ENCODE measurements around the gene OGDHL.
"Not testable (repeated sequence)": the region's sequence is repeated elsewhere in the genome, so short reads cannot be mapped to it uniquely, and the experiment has no call there.

Gene OGDHL

DNA sequence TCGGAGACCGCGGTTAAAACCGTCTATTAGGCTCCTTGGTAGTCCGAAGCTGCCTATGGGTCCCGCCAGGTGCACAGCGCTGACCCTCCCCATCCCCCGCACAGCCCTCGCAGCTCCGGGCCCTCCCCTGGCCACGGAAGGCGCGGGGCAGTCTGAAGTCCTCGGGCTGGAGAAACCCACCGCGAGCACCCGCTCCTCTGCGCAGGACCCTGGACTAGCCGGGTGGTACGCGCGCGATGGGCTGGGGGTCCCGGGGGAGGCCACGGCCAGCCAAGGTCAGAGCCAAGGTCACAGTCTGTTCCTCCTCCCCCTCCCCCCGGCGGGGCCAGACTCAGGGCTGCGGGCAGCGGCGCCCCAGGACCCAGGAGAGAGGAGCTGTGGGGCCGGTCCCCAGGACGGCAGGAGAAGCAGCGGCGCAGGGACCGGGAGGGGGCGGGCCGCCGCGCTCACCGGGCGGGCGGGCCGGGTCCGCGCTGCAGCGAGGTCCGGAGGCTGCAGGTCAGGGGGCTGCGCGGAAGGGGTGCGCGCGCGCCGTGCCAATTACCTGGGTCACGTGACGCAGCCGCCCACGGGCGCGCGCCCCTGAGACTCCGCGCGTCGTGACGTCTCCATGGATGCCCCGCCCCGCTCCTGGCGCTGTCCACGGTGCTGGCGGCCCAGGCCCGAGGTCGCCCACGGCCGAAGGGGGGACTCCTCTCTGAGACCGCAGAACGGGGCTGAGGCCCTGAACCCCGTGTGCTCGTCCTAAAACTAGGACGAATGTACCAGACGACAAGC is at the start of gene OGDHL:
TSS of gene OGDHL (minus strand) at position 535 of the 777 bp plus-strand sequence. CDS start 3,731 bp downstream, outside the sequence.
- DNase-seq: peak; percentile 10

DNA sequence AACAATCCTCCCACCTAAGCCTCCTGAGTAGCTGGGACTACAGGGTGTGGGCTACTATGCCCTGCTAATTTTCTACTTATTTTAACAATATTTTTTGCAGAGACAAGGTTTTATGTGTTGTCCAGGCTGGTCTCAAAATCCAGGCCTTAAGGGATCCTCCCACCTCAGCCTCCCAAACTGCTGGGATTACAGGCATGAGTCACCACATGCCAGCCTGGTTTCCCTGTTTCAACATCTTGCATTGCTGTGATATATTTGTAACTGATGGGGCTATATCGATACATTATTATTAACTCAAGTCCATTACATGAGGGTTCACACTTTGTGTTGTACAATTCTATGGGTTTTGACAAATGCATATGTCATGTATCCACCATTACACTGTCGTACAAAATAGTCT is 41.9 kb upstream of the OGDHL start:
- no peak for DNase-seq

DNA sequence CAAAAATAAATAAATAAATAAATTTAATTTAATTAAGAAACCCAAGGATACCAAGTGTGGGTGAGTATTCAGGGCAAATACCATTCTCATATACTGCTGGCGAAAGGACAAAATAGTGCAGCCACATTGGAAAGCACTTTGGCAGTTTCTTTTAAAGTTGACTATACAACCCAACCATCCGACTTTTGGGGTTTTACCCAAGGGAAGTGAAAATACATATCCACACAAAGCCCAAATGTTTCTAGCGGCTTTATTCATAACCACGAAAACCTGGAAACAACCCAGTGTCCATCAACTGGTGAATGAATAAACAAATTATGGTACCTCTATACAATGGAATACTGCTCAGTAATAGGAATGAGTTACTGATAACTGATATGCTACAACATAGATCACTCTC is 36.2 kb upstream of the OGDHL start:
- no peak for DNase-seq

DNA sequence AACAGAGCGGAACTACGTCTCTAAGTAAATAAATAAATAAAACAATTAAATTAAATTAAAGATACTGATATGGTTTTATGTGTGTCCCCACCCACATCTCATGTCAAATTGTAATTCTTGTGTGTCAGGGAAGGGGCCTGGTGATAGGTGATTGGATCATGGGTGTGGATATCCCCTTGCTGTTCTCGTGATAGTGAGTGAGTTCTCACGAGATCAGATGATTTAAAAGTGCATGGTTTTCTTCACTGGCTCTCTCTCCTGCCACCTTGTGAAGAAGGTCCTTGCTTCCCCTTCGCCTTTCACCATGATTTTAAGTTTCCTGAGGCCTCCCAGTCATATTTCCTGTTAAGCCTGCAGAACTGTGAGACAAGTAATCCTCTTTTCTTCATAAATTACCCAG is 29.0 kb upstream of the OGDHL start:
- DNase-seq: no peak

DNA sequence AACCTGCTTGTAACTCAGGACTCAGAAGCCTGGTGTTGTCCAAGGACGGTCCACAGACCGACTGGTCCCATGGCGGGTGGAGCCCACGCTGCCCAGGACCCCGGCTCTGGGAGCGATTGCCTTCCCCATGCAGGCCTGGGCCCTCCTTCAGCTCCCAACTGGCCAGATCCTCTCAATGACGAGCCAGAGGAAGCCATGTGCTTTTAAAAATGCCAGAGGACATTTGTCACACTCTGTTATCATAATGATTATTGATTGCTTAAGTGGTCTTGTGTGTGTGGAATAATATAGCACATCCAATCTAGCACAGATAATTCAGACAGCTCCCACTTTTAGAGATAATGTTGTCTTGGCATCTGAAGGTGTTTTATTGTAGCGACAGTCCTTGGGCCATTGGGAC is 22.6 kb upstream of the OGDHL start:
- DNase-seq: no peak

DNA sequence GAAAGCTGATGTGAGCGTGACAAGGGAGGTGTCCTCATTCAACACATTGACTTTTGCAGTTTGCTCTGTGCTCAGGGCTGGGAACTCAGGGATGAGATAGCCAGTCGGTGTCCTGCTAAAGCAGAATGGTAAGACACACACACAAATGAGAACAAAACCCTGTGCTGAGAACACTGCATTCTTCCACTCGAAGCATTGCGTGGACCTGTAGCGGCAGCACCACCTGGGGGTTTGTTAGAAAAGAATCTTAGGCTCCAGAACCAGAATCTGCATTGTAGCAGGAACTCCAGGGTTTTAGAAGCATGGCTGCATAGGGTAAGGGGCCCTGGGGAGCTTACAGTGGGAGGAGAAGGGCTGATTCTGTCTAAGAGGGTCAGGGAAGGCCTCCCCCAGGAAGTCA is 21.5 kb upstream of the OGDHL start:
- no peak for DNase-seq

DNA sequence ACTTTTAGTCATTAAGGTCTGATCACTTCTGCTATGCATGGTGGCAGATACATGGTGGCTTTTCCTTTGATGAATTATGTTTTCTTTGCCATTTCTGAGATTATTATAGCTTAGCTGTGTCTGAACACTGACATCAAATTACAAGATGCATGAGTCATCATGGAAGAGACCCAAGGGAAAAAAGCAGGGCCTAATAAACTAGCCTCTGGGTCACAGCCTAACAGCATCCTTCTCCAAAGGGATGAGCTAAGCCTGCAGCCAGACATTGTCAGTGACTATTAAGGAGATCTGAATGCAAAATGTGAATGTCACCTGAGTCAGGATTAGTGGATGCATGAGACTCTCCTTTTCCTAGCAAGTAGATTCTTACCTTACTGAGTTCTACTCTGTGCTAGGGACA is 19.1 kb upstream of the OGDHL start:
- no peak for DNase-seq

DNA sequence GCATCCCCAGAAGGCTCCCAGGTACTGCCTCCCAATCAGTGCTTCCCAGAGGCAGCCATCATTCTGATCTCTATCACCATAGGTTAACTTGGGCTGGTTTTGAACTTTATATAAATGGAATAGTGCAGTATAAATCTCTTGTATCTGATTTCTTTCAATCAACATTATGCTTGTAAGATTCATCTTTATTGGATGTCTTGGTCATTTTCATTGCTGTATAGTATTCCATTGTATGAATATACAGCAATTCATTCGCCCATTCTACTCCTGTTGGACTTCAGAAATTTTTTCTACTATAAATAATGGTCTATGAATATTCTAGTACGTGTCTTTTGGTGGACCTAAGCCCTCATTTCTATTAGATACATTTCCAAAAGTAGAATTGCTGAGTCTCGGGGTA is 16.1 kb upstream of the OGDHL start:
- DNase-seq: no peak

DNA sequence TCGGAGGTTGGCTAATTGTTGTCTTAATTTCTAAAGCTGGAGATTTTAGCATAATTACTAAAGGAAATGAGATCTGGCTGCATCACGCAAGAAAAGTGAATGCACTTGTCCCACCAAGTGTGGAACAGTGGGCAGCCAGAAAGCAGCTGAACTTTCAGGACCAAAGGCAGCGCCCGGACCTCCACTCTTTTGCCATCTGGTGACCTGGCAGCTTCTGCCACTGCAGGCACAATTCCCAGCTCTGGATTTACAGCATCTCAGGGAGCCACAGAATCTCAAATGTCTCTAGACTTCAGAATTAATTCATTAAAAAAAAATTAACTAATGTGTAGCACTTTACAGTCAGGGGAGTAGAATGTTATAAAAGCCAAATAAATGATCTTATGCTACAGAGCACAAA is 14.7 kb upstream of the OGDHL start:
- DNase-seq: no peak

DNA sequence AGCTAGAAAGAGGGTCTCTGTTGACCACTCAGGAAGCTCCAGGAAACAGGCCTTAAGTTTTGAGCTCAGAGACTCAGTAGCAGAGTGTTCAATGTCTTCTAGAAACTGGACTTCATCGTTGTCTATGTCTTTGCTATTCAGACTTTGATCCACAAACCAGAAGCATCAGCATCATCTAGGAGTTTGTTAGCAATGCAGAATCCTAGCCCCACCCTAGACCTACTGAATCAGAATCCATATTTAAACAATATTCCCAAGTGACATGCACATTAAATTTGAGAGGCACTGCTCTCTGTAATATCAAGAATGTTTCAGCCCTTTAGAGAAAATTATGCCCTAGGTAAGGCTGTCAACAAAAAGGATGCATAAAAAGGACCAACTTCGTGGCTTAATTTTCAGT is 12.9 kb upstream of the OGDHL start:
- DNase-seq: no peak

DNA sequence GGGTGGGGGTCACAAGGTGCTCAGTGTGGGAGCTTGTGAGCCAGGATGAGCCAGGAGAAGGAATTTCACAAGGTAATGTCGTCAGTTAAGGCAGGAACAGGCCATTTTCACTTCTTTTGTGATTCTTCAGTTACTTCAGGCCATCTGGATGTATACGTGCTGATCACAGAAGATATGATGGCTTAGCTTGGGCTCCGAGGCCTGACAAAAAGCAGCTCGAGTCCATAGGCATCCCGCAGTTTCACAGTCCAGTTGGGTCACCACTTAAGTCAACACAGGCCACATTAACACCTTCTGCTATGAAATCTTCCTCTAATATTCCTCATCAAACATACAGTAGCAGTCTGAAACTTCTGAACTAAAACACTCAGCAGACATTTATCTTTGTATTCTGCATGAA is 10.8 kb upstream of the OGDHL start:
- not testable (repeated sequence) for DNase-seq

DNA sequence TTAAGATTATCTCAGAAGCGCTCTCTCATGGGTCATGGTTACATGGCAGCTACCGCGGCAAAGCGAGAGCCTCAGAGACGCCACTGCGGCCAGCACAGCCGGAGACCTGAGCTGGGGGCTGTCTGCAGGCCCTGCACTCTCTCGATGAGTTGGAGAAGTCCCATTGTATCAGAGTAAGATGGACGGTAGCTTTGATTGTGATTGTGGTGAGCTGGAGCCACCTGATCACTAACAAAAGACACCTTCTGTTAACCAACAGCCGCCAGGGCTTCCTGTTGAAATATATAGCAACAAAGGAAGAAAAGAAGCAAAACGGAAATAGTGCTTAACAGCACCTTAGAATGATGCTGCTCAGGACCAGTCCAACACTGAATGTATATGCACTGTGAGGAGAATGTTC is 8.9 kb upstream of the OGDHL start:
- not testable (repeated sequence) for DNase-seq

DNA sequence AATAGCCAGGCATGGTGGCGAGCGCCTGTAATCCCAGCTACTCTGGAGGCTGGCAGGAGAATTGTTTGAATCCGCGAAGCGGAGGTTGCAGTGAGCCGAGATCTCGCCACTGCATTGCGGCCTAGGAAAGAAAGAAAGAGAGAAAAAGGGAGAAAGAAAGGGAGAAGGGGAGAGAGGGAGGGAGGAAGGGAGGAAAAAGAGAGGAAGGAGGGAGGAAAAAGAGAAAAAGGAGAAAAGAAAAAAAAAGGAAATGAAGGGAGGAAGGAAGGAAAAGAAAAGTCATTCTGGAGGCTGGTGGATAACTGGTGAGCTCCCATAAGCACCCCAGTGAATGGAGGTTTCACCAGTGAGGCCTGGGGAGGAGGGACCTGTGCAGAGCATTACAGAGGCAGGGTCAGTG is 7.6 kb upstream of the OGDHL start:
- DNase-seq: no peak

DNA sequence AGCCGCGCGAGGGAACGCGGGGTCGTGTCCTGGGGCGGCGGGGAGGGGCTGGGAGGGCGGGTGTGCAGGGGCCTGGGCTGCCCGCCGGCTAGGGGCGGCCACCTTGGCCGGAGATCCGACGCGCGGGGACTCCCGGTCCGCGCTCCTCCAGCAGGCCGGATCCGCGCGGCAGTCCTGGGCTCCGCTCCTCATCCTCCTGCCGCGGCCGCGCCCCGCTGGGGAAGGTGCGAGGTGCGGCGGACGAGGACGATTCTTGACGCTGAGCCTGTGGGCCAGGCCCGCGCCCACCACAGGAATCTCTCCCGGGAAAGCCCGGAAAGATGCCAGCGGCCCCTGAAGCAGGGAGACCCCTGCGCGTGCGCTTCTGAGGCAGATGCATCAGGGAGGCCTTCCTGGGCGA is 6.6 kb upstream of the OGDHL start:
- DNase-seq: no peak

DNA sequence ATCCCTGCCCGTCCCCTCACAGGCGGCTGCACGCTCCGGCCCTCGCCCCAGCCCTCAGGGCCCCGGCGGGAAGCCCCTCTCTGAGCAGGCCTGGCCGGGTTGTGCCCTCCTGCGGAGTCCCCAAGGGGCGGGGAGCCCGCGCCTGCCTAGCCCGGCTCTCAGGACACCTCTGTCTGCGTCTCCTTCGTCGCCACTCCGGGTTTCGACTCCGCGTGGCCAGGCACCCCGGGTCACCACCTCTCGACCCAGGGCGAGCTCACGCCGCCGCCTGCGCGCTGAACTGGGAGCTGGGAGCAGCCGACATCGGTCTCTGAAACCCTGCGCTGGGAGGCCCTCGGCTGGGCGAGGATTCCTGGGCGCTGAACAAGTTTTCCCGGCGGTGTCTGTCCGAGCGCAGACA is 6.2 kb upstream of the OGDHL start:
- DNase-seq: no peak

DNA sequence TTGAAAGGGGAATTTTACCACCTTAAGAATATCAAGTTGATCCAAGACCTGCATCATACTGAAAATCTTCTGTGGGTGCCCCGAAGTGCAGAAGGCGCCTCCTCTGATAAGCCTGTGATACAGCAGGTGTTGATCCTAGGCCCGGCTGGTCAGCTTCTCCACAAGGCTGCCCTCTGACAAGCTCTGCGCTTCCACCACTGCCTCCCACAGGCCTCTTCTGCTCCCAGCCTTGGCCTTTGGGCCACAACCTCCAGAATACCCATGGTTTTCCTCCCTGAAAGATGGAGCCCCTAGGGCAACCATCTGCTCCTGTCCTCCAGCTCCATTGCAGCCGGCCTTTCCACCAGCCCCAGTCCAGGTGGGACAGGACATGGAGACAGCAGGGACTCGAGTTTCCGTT is 5.6 kb upstream of the OGDHL start:
- DNase-seq: no peak

DNA sequence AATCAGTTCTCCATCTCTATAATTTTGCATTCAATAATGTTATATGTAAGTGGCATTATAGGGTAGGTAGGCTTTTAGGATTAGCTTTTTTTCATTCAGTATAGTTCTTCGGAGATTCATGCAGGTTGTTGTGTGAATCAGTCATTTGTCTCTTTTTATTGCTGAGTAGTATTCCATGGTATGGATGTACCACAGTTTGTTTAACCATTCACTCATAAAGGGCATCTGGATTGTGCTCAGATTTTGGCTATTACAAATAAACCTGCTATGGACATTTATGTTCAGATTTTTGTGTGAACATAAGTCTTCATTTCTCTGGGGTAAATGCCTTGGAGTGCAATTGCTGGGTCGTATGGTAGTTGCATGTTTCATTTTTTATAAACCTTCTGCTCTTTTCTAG is 4.4 kb upstream of the OGDHL start:
- no peak for DNase-seq

DNA sequence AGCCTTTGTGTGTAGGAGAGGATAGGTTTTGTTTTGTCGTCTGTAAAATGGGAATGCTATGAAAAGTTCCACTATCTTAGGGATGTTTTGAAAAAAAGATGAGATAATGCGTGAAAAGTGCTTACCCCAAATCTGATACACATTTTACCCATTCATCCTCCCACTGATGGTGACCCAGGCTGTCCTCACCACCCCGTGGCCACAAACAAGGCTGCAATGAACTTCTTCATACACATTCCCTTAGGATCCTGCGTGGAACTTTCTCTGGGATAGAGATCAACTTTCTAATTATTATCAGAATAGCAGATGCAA is 399 bp upstream of the OGDHL start:
- no peak for DNase-seq

DNA sequence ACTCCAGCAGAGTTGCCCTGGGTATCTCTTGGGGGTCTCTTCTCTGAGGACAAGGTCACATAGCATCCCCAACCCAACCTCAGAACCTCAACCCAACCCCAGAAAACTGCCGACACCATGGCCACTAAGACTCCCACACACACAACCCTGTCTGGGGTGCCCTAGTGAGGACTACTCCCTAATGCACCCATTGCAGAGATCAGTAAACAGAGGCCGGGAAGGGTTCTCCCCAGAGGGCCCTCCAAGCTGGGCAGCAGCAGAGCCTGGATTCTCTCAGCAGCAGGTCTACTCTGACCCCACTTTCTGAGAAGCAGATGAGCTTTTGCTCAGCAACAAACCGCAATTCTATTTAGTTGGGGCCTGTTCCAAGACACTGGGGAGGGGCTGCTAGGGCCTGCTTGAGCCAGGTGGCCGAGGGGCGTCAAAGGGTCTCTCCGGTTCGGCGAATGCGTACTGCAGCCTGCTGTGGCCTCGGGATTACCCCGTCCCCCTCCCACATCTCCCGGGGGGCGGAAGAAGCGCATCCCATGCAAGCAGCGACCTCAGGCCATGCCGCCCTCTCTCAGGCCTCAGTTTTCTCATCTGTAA is 828 bp downstream of the OGDHL start:
- no peak for DNase-seq

DNA sequence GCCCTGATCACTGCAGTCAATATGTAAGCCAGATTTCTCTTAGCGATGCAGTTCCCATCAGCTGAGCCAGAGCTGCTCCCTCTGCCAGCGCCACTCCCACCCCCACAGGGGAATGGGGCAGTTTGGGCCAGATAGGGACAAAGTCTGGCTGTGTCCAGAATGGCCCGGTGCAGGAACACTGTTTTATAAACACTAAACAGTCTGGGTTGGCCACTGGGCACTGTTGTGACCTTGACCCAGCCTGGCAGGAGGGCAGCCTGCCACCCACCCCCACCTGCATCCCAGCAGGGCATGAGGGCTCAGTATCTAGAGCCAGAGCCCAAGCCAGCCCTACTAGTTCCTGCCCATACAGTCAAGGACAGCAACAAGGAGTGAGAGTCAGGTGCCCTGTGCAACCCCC is 1.3 kb downstream of the OGDHL start:
- no peak for DNase-seq

DNA sequence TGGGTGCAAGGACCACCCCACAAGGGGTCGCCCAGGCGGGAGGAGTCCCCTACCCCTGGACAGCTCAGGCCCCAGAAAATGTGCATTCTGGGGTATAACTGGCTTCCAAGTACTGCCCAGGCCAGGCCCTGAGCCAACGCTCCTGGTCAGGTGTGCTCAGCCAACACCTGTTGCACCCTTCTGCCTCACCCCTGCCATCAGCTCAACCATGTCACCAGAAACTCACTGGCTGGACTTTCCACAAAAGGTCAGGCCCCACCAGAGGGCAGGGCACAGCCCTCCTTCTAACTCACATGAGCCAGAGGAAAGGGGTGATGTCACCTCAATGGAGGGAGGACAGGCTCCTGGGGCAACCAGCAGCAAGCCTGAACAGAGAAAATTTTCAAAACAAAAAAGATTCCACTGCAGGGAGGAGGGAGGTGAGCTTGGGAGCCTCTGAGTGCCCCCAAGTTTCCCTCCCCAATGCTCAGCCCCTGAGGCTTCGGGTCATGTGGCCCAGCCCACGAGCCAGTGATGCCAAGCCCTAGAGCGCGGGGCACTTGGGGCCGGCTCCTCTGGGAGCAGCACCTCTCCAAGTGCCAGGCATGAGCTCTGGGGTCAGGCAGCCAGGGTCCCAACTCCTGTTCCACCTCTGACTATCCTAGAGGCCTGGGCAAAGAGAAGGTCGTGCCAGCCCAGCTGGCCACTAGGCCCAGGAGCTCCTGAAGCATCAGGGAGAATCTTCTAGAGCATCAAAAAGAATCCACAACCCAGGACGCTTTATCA is 2.2 kb downstream of the OGDHL start:
- DNase-seq: no peak

DNA sequence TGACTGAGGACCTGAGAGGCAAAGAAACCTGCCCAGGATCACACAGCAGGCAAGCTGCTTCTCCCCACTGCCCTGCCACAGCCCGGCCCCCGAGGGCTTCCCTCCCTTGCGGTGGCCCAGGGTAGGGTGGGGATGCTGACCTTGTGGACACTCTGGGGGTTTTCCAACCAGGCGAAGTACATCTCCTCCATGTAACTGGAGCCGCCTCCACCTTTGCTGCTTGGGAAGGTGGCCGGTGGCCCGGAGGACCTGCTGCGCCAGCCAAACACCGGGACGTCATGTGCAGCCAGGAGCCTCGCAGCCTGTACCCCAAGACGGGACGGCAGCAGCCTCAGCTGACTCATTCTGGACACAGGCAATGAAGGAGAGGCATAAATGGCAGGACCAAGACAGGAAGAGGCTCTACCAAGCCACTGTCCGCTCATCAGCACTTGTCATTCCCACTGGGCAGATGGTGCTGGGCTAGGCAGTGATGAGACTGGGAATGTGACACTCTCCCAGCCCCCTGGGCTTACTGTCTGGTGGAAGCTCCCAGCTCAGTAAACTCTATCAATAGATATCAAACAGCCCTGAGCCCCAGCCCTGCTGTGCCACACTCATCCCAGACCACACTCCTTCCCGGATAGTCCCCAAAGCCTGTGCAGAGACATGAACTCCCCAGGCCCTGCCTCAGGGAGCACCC is 3.7 kb downstream of the OGDHL start:
- no peak for DNase-seq

DNA sequence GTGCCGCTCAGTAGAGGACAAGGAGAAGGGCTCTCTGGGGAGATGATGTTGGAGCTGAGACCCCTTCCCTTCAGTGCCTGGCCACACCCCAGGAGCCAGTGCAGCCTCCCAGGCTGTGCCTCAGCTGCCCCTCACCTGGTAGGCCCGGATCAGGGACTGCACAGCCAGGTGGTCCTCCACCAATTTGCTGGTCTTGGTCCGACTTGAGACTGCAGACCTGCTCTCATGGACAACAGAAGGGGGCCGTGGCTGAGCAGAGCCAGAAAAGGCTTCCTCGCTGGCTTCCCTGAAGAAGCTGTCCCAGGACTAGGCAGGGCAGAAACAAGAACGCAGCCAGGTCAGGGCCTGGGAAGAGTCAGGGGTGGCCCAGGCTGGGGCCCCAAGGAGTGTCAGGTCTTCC is 5.5 kb downstream of the OGDHL start:
- no peak for DNase-seq

DNA sequence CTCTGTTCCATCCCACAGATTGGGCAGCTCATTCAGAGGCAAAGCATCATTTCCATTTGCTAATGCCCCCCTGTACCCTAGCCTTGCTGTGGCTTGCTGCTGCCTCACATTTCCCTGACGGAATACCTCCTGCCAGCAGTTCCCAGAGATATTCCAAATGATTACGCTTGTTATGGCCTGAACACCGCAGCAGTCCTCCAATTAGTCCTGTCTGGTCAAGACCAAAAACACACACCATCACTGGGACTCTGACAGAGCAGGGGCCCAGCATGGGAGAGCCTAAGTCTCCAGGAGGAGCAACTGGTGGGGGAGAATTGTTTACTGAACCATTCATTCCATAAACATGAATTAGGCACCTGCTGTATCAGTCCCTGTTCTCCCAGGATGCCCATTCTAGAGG is 6.1 kb downstream of the OGDHL start:
- DNase-seq: no peak

All from CD4-positive, alpha-beta T cell treated with Interleukin-4 for 4 hours (primary cell).